ENCODE data around the gene CDKN2B-AS1.

Gene CDKN2B-AS1

DNA sequence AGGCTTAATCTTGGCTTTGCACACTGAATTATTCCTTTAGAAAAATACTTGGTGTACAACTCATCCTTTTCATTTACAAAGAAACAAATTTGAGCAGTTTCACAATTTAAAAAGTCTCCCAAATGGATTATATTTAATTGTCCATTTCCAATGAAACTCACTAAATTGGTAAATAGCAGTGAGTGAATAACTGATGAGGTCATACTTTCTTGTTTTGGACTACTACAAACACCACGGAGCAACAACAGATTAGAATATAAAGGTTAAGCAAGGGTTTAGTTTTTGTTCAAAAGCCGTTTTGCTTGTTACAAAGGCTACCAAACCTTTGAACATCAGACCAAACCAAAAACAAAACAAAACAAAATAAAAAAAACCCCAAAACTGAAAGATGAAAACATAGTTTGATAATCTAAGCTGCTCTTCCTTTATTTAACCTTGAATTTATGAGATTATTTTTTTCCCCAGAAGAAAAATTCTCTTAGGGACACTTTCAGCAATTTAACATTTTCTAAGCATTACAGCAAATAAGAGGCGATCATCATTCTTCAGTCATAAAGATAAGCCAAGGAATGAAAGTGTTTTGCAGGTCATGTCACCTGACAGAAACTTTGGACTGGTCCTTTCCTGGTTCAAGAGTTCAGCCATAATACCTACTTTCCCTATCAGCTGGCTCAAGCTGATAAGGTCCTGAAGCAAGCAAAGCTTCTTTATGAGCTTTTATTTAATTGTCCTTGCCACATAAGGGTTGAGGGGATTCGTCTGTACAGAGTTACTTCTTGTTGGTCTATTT lies 114.2 kb downstream of the CDKN2B-AS1 start:
- H2AK5ac ChIP-seq (ENCODE audit: low read length): no peak overlapping the region
- no peak overlapping the region for H4K12ac ChIP-seq (ENCODE audit: low read depth, low read length)
- H2BK12ac ChIP-seq (ENCODE audit: low read length): peak overlapping the region; percentile 91
- H3K27ac ChIP-seq (ENCODE audit: low read depth, low read length): no peak overlapping the region
- peaks cover 4 to 12% of the 10 kb centered on the region in 2 experiments for H3K4me1 ChIP-seq (ENCODE audit: control insufficient read depth in 1 of 2, insufficient read depth in 2 of 2, low read length in 2 of 2)
- H2BK5ac ChIP-seq (ENCODE audit: low read depth, low read length, poor library complexity): no peak overlapping the region
- no peaks in the 10 kb centered on the region for H3K36me3 ChIP-seq (ENCODE audit: control insufficient read depth in 1 of 2, insufficient read depth in 2 of 2, low read length in 2 of 2)
- H3K4ac ChIP-seq (ENCODE audit: low read depth, low read length): no peak overlapping the region
- no peaks in the 10 kb centered on the region for H3K9me3 ChIP-seq (ENCODE audit: insufficient read depth, low read depth, low read length)
- no peak overlapping the region for H4K91ac ChIP-seq (ENCODE audit: low read depth, low read length)
- H3K23ac ChIP-seq (ENCODE audit: low read length): no peak overlapping the region
- no peak overlapping the region for H2BK120ac ChIP-seq (ENCODE audit: insufficient read depth, low read length, poor library complexity)
- H3K27me3 ChIP-seq (ENCODE audit: insufficient read depth, low read length): no peaks in the 10 kb centered on the region
- no peak overlapping the region for H3K4me2 ChIP-seq (ENCODE audit: low read length)
- no CpG with 5 or more reads among the region's 4 CpGs for WGBS (ENCODE audit: extremely low coverage, insufficient coverage, insufficient read length)
- H3K79me2 ChIP-seq (ENCODE audit: control insufficient read depth, insufficient read depth, low read length, poor library complexity): peaks cover 2% of the 10 kb centered on the region
- H3K14ac ChIP-seq (ENCODE audit: low read length): no peak overlapping the region
- H2AFZ ChIP-seq (ENCODE audit: insufficient read depth, low read length, poor library complexity): no peak overlapping the region
- H3K4me3 ChIP-seq (ENCODE audit: low read depth, low read length): no peak overlapping the region
- H3K9ac ChIP-seq (ENCODE audit: low read length): no peak overlapping the region
- peak in 1 of 2 donors; percentile 47 for DNase-seq
- no peak overlapping the region for H4K8ac ChIP-seq (ENCODE audit: low read depth, low read length)
- peaks cover 33% of the 10 kb centered on the region for H3K79me1 ChIP-seq (ENCODE audit: low read length)
- no peak overlapping the region for H3K18ac ChIP-seq (ENCODE audit: low read length)

- H4K91ac ChIP-seq (ENCODE audit: low read depth, low read length): no peak overlapping the region
- H4K12ac ChIP-seq (ENCODE audit: low read depth, low read length): no peak overlapping the region
- H3K4me2 ChIP-seq (ENCODE audit: low read length): no peak overlapping the region
- no peak overlapping the region for H4K8ac ChIP-seq (ENCODE audit: low read depth, low read length)
- no peak overlapping the region for H2AFZ ChIP-seq (ENCODE audit: insufficient read depth, low read length, poor library complexity)
- no peaks in the 10 kb centered on the region for H3K27me3 ChIP-seq (ENCODE audit: insufficient read depth, low read length)
- H2BK120ac ChIP-seq (ENCODE audit: insufficient read depth, low read length, poor library complexity): no peak overlapping the region
- H3K79me2 ChIP-seq (ENCODE audit: control insufficient read depth, insufficient read depth, low read length, poor library complexity): no peaks in the 10 kb centered on the region
- no peak overlapping the region for H2BK5ac ChIP-seq (ENCODE audit: low read depth, low read length, poor library complexity)
- no peak overlapping the region for H2BK12ac ChIP-seq (ENCODE audit: low read length)
- peaks cover 17% of the 10 kb centered on the region for H3K79me1 ChIP-seq (ENCODE audit: low read length)
- H3K23ac ChIP-seq (ENCODE audit: low read length): no peak overlapping the region
- H3K4ac ChIP-seq (ENCODE audit: low read depth, low read length): no peak overlapping the region
- no peak overlapping the region for H3K9ac ChIP-seq (ENCODE audit: low read length)
- H2AK5ac ChIP-seq (ENCODE audit: low read length): no peak overlapping the region
- no peak overlapping the region for H3K18ac ChIP-seq (ENCODE audit: low read length)
- H3K14ac ChIP-seq (ENCODE audit: low read length): no peak overlapping the region
- no CpG with 5 or more reads among the region's 2 CpGs for WGBS (ENCODE audit: extremely low coverage, insufficient coverage, insufficient read length)
- H3K9me3 ChIP-seq (ENCODE audit: insufficient read depth, low read depth, low read length): no peaks in the 10 kb centered on the region
- no peaks in the 10 kb centered on the region for H3K36me3 ChIP-seq (ENCODE audit: control insufficient read depth in 1 of 2, insufficient read depth in 2 of 2, low read length in 2 of 2)
- no peak for DNase-seq
- H3K4me1 ChIP-seq (ENCODE audit: control insufficient read depth in 1 of 2, insufficient read depth in 2 of 2, low read length in 2 of 2): peaks cover 4 to 7% of the 10 kb centered on the region in 2 experiments
- peak overlapping the region; percentile 29 for H3K27ac ChIP-seq (ENCODE audit: low read depth, low read length)
- no peak overlapping the region for H3K4me3 ChIP-seq (ENCODE audit: low read depth, low read length)
Observed at GRCh38 chr9:22111176-22111953, 116.8 kb downstream of the CDKN2B-AS1 start.

- H3K79me1 ChIP-seq (ENCODE audit: low read length): peaks cover 17% of the 10 kb centered on the region
- H4K91ac ChIP-seq (ENCODE audit: low read depth, low read length): peak overlapping the region; percentile 20
- no peak overlapping the region for H4K12ac ChIP-seq (ENCODE audit: low read depth, low read length)
- H3K14ac ChIP-seq (ENCODE audit: low read length): no peak overlapping the region
- no peak overlapping the region for H3K23ac ChIP-seq (ENCODE audit: low read length)
- H3K4me3 ChIP-seq (ENCODE audit: low read depth, low read length): no peak overlapping the region
- H2AK5ac ChIP-seq (ENCODE audit: low read length): no peak overlapping the region
- H3K27me3 ChIP-seq (ENCODE audit: insufficient read depth, low read length): no peaks in the 10 kb centered on the region
- no peaks in the 10 kb centered on the region for H3K79me2 ChIP-seq (ENCODE audit: control insufficient read depth, insufficient read depth, low read length, poor library complexity)
- H2BK120ac ChIP-seq (ENCODE audit: insufficient read depth, low read length, poor library complexity): peak overlapping the region; percentile 3
- H2BK12ac ChIP-seq (ENCODE audit: low read length): peak overlapping the region; percentile 29
- H2AFZ ChIP-seq (ENCODE audit: insufficient read depth, low read length, poor library complexity): no peak overlapping the region
- H4K8ac ChIP-seq (ENCODE audit: low read depth, low read length): no peak overlapping the region
- no peak overlapping the region for H3K18ac ChIP-seq (ENCODE audit: low read length)
- no peak overlapping the region for H3K9ac ChIP-seq (ENCODE audit: low read length)
- H3K4ac ChIP-seq (ENCODE audit: low read depth, low read length): no peak overlapping the region
- H2BK5ac ChIP-seq (ENCODE audit: low read depth, low read length, poor library complexity): peak overlapping the region; percentile 8
- H3K4me1 ChIP-seq (ENCODE audit: control insufficient read depth in 1 of 2, insufficient read depth in 2 of 2, low read length in 2 of 2): peaks cover 4 to 7% of the 10 kb centered on the region in 2 experiments
- no peak for DNase-seq
- H3K27ac ChIP-seq (ENCODE audit: low read depth, low read length): peak overlapping the region; percentile 29
- H3K36me3 ChIP-seq (ENCODE audit: control insufficient read depth in 1 of 2, insufficient read depth in 2 of 2, low read length in 2 of 2): no peaks in the 10 kb centered on the region
- H3K4me2 ChIP-seq (ENCODE audit: low read length): no peak overlapping the region
- no peaks in the 10 kb centered on the region for H3K9me3 ChIP-seq (ENCODE audit: insufficient read depth, low read depth, low read length)
Observed at GRCh38 chr9:22111954-22112247, 117.3 kb downstream of the CDKN2B-AS1 start.

- no peak overlapping the region for H2BK5ac ChIP-seq (ENCODE audit: low read depth, low read length, poor library complexity)
- no peak overlapping the region for H3K4me3 ChIP-seq (ENCODE audit: low read depth, low read length)
- no peak overlapping the region for H2AFZ ChIP-seq (ENCODE audit: insufficient read depth, low read length, poor library complexity)
- no peak overlapping the region for H3K18ac ChIP-seq (ENCODE audit: low read length)
- no peak overlapping the region for H4K8ac ChIP-seq (ENCODE audit: low read depth, low read length)
- 100% methylated on average over 1 of the region's 12 CpGs for WGBS (ENCODE audit: extremely low coverage, insufficient coverage, insufficient read length)
- no peak overlapping the region for H2AK5ac ChIP-seq (ENCODE audit: low read length)
- H3K4me1 ChIP-seq (ENCODE audit: control insufficient read depth in 1 of 2, insufficient read depth in 2 of 2, low read length in 2 of 2): peaks cover 7 to 10% of the 10 kb centered on the region in 2 experiments
- H3K36me3 ChIP-seq (ENCODE audit: control insufficient read depth in 1 of 2, insufficient read depth in 2 of 2, low read length in 2 of 2): no peaks in the 10 kb centered on the region
- no peaks in the 10 kb centered on the region for H3K27me3 ChIP-seq (ENCODE audit: insufficient read depth, low read length)
- H3K79me1 ChIP-seq (ENCODE audit: low read length): peaks cover 19% of the 10 kb centered on the region
- H2BK12ac ChIP-seq (ENCODE audit: low read length): peak overlapping the region; percentile 4
- no peak overlapping the region for H3K14ac ChIP-seq (ENCODE audit: low read length)
- no peaks in the 10 kb centered on the region for H3K9me3 ChIP-seq (ENCODE audit: insufficient read depth, low read depth, low read length)
- no peak overlapping the region for H4K12ac ChIP-seq (ENCODE audit: low read depth, low read length)
- peaks cover 5% of the 10 kb centered on the region for H3K79me2 ChIP-seq (ENCODE audit: control insufficient read depth, insufficient read depth, low read length, poor library complexity)
- H3K9ac ChIP-seq (ENCODE audit: low read length): no peak overlapping the region
- no peak for DNase-seq
- no peak overlapping the region for H3K23ac ChIP-seq (ENCODE audit: low read length)
- no peak overlapping the region for H2BK120ac ChIP-seq (ENCODE audit: insufficient read depth, low read length, poor library complexity)
- H3K4me2 ChIP-seq (ENCODE audit: low read length): no peak overlapping the region
- H4K91ac ChIP-seq (ENCODE audit: low read depth, low read length): peak overlapping the region; percentile 32
- H3K4ac ChIP-seq (ENCODE audit: low read depth, low read length): no peak overlapping the region
- no peak overlapping the region for H3K27ac ChIP-seq (ENCODE audit: low read depth, low read length)
Observed at GRCh38 chr9:22112870-22113821, 118.6 kb downstream of the CDKN2B-AS1 start.

Measured in trophoblast cell (in vitro differentiated cells and primary cell).